Measurements from ENCODE around the gene KLHL10. TPM values are rescaled to one million over a fixed set of nuclear protein-coding genes. Genes with fewer than 3 reads are reported as not detected.

Gene KLHL10
- total and polyA plus RNA-seq, 2 of the 13 experiments (the other 11 are each of a cell fraction or from before 2014, with no cell fraction given): 0.04 to 0.08 TPM

- TF ChIP-seq ZNF230 (CRISPR knock-in tag; IDR thresholded peaks at IDR 0.05): peak; percentile 37; the same call in 1 of the 2 replicates
- peak; percentile 91 for TF ChIP-seq ZNF292 (CRISPR knock-in tag; IDR thresholded peaks at IDR 0.05; ENCODE audit: borderline replicate concordance, low read depth)
- TF ChIP-seq, protein P1, sequence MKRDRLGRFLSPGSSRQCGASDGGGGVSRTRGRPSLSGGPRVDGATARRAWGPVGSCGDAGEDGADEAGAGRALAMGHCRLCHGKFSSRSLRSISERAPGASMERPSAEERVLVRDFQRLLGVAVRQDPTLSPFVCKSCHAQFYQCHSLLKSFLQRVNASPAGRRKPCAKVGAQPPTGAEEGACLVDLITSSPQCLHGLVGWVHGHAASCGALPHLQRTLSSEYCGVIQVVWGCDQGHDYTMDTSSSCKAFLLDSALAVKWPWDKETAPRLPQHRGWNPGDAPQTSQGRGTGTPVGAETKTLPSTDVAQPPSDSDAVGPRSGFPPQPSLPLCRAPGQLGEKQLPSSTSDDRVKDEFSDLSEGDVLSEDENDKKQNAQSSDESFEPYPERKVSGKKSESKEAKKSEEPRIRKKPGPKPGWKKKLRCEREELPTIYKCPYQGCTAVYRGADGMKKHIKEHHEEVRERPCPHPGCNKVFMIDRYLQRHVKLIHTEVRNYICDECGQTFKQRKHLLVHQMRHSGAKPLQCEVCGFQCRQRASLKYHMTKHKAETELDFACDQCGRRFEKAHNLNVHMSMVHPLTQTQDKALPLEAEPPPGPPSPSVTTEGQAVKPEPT (CRISPR knock-in tag; IDR thresholded peaks at IDR 0.05; ENCODE audit: low read depth): peak; percentile 85
- peak; percentile 58; the same call in 1 of the 2 replicates for TF ChIP-seq ELF4 (CRISPR knock-in tag; IDR thresholded peaks at IDR 0.05; ENCODE audit: borderline replicate concordance)
- no peak for TF ChIP-seq SRSF4 (IDR thresholded peaks at IDR 0.05; ENCODE audit: low read depth, low read length, poor library complexity, severe bottlenecking)
- no peak for TF ChIP-seq PAF1 (CRISPR knock-in tag; IDR thresholded peaks at IDR 0.05)
- 0 out of 2 replicates have a peak, but pooled peaks have one; percentile 59 for TF ChIP-seq CAMTA2 (CRISPR knock-in tag; IDR thresholded peaks at IDR 0.05; ENCODE audit: borderline replicate concordance)
- TF ChIP-seq ZNF451 (CRISPR knock-in tag; IDR thresholded peaks at IDR 0.05): peak; percentile 78
- 0 out of 2 replicates have a peak, but pooled peaks have one; percentile 18 for TF ChIP-seq ZMAT3 (CRISPR knock-in tag; conservative IDR thresholded peaks at IDR 0.05)
- TF ChIP-seq HNRNPLL (IDR thresholded peaks at IDR 0.05; ENCODE audit: low read depth, low read length, poor library complexity, severe bottlenecking): peak; percentile 93
- TF ChIP-seq ZBTB7A (CRISPR knock-in tag; IDR thresholded peaks at IDR 0.05): no peak
- peak; percentile 93 for TF ChIP-seq ZNF543 (CRISPR knock-in tag; IDR thresholded peaks at IDR 0.05)
- peak; percentile 24; the same call in 1 of the 2 replicates for TF ChIP-seq ZSCAN21 (CRISPR knock-in tag; IDR thresholded peaks at IDR 0.05; ENCODE audit: borderline replicate concordance)
- TF ChIP-seq ISL2 (CRISPR knock-in tag; IDR thresholded peaks at IDR 0.05): peak; percentile 53; the same call in 1 of the 2 replicates
- peak; percentile 85; the same call in 1 of the 2 replicates for TF ChIP-seq ZSCAN20 (CRISPR knock-in tag; IDR thresholded peaks at IDR 0.05; ENCODE audit: borderline replicate concordance)
- 0 out of 2 replicates have a peak, but pooled peaks have one; percentile 58 for TF ChIP-seq PRDM4 (CRISPR knock-in tag; IDR thresholded peaks at IDR 0.05; ENCODE audit: borderline replicate concordance)
- TF ChIP-seq ESRRA (CRISPR knock-in tag; IDR thresholded peaks at IDR 0.05; ENCODE audit: low read depth): peak; percentile 37; the same call in 1 of the 2 replicates
- no peak for TF ChIP-seq ZFYVE20 (CRISPR knock-in tag; IDR thresholded peaks at IDR 0.05; ENCODE audit: borderline replicate concordance, low read depth)
- TF ChIP-seq, protein P2, sequence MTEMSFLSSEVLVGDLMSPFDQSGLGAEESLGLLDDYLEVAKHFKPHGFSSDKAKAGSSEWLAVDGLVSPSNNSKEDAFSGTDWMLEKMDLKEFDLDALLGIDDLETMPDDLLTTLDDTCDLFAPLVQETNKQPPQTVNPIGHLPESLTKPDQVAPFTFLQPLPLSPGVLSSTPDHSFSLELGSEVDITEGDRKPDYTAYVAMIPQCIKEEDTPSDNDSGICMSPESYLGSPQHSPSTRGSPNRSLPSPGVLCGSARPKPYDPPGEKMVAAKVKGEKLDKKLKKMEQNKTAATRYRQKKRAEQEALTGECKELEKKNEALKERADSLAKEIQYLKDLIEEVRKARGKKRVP (CRISPR knock-in tag; IDR thresholded peaks at IDR 0.05): peak in 1 of 2 experiments; percentile 29; a peak in 1 of 4 replicates
- 0 out of 2 replicates have a peak, but pooled peaks have one; percentile 22 for TF ChIP-seq ZNF557 (CRISPR knock-in tag; IDR thresholded peaks at IDR 0.05)
- peak; percentile 95 for TF ChIP-seq BRD4 (CRISPR knock-in tag; IDR thresholded peaks at IDR 0.05)
- peak; percentile 86 for TF ChIP-seq ZNF678 (CRISPR knock-in tag; IDR thresholded peaks at IDR 0.05)
- TF ChIP-seq SIN3B (IDR thresholded peaks at IDR 0.05; ENCODE audit: low read length): no peak
- no peak; the same call in 1 of the 2 replicates for TF ChIP-seq NR2F2 (IDR thresholded peaks at IDR 0.05; ENCODE audit: borderline replicate concordance, low read depth)
- no peak for TF ChIP-seq U2AF2 (IDR thresholded peaks at IDR 0.05; ENCODE audit: low read depth, low read length)
Observed at GRCh38 chr17:41864836-41865595, 27.4 kb downstream of the KLHL10 start, which contains the start of gene KLHL11 (continued).
